ENCODE results near the gene CFAP65. TPM values are rescaled to one million over a fixed set of nuclear protein-coding genes. Genes with fewer than 3 reads are reported as not detected.

The CFAP65 gene
- polyA plus RNA-seq, 1 experiment: not detected

Small RNA genes lying within 50 kb of the gene (small RNA-seq; reads per million reads assigned to genes)
- gene MIR3131 (ENCODE audit: insufficient read length, low read depth) (not detected), gene MIR375 (ENCODE audit: insufficient read length, low read depth) (not detected)

Other genes starting within 250 kb of the CFAP65 start
- not detected in 2 replicates for gene PRKAG3, start 209.7 kb downstream of the CFAP65 start, polyA plus RNA-seq (2011; rRNA removed)
- not detected in 2 replicates for gene WNT6, start 181.7 kb downstream of the CFAP65 start, polyA plus RNA-seq (2011; rRNA removed)
- gene WNT10A, start 160.7 kb downstream of the CFAP65 start, polyA plus RNA-seq (2011; rRNA removed): not detected in 2 replicates
- gene CDK5R2, start 81.8 kb downstream of the CFAP65 start, polyA plus RNA-seq (2011; rRNA removed): 0.04 and 0.05 TPM in 2 replicates
- gene FEV, start 56.3 kb downstream of the CFAP65 start, polyA plus RNA-seq (2011; rRNA removed): not detected in 2 replicates
- gene CRYBA2, start 48.1 kb downstream of the CFAP65 start, polyA plus RNA-seq (2011; rRNA removed): 0.19 TPM in 1 of 2 replicates, not detected in the other
- 0.04 TPM in 1 of 2 replicates, not detected in the other for gene IHH, start 19.4 kb upstream of the CFAP65 start, polyA plus RNA-seq (2011; rRNA removed)
- 21.9 and 22.9 TPM in 2 replicates for gene NHEJ1, start 119.3 kb upstream of the CFAP65 start, polyA plus RNA-seq (2011; rRNA removed)
- 0.26 and 0.53 TPM in 2 replicates for gene SLC23A3, start 128.5 kb upstream of the CFAP65 start, polyA plus RNA-seq (2011; rRNA removed)
- gene CNPPD1, start 135.4 kb upstream of the CFAP65 start, polyA plus RNA-seq (2011; rRNA removed): 28.0 and 29.9 TPM in 2 replicates
- gene RETREG2, start 136.8 kb upstream of the CFAP65 start, polyA plus RNA-seq (2011; rRNA removed): 71.7 and 78.7 TPM in 2 replicates
- gene ZFAND2B, start 165.3 kb upstream of the CFAP65 start, polyA plus RNA-seq (2011; rRNA removed): 24.5 and 29.6 TPM in 2 replicates
- gene ABCB6, start 177.4 kb upstream of the CFAP65 start, polyA plus RNA-seq (2011; rRNA removed): 20.9 and 22.2 TPM in 2 replicates
- gene ATG9A, start 188.1 kb upstream of the CFAP65 start, polyA plus RNA-seq (2011; rRNA removed): 81.0 and 84.3 TPM in 2 replicates
- gene ANKZF1, start 188.3 kb upstream of the CFAP65 start, polyA plus RNA-seq (2011; rRNA removed): 20.3 and 22.0 TPM in 2 replicates
- 8.8 and 9.6 TPM in 2 replicates for gene GLB1L, start 203.9 kb upstream of the CFAP65 start, polyA plus RNA-seq (2011; rRNA removed)
- 33.9 and 36.6 TPM in 2 replicates for gene STK16, start 204.0 kb upstream of the CFAP65 start, polyA plus RNA-seq (2011; rRNA removed)
- gene TUBA4B, start 211.7 kb upstream of the CFAP65 start, polyA plus RNA-seq (2011; rRNA removed): not detected in 2 replicates
- gene TUBA4A, start 212.4 kb upstream of the CFAP65 start, polyA plus RNA-seq (2011; rRNA removed): 22.4 and 22.6 TPM in 2 replicates
- gene DNAJB2, start 237.8 kb upstream of the CFAP65 start, polyA plus RNA-seq (2011; rRNA removed): 40.6 and 41.1 TPM in 2 replicates

Measured in AG04450 (cell line).